Stomach (tissue), 9 donors: ENCODE results near the gene COL11A1. TPM values are rescaled to one million over a fixed set of nuclear protein-coding genes. Genes with fewer than 3 reads are reported as not detected.

Experiments
- DNase-seq, 2 donors: peaks; one replicate each; pipeline versions ENCODE4 v3.0.0 to v3.0.0-alpha.2; 2013 to 2019
- H3K27ac ChIP-seq, 5 donors: fragments of 200-600 bp in 4 of 5; sonication (generic) in 4 of 5; one replicate each; pipeline ENCODE4 v1.5.1; 2013 to 2019; ENCODE audit warnings: mild to moderate bottlenecking in 1 of 5, moderate library complexity in 1 of 5
- H3K27me3 ChIP-seq, 3 donors: fragments of 200-600 bp; sonication (generic); one replicate each; pipeline ENCODE4 v1.5.1; 2017 to 2019; ENCODE audit warnings: mixed run types in 1 of 3
- H3K36me3 ChIP-seq, 4 donors: fragments of 200-600 bp; sonication (generic); 1 replicate in 3 of 4; 2 replicates in 1 of 4; pipeline ENCODE4 v1.5.1; 2016 to 2019
- H3K4me1 ChIP-seq, 4 donors: fragments of 200-600 bp; sonication (generic); one replicate each; pipeline ENCODE4 v1.5.1; 2016 to 2019
- H3K4me3 ChIP-seq, 4 donors: fragments of 200-600 bp; sonication (generic) in 3 of 4; one replicate each; pipeline ENCODE4 v1.5.1; 2016 to 2019; ENCODE audit warnings: mild to moderate bottlenecking in 1 of 4
- H3K9me3 ChIP-seq, 4 donors: fragments of 200-600 bp; sonication (generic); one replicate each; pipeline ENCODE4 v1.5.1; 2016 to 2019
- CTCF ChIP-seq, 7 experiments: fragments of 450-650 bp in 4 of 7; fragments of 200-600 bp in 3 of 7; sonication (generic) in 3 of 7; IDR thresholded peaks; one replicate each; pipeline ENCODE4 v1.5.1; 2016 to 2019; ENCODE audit warnings: antibody characterized with exemption in 7 of 7, control low read depth in 2 of 7, mild to moderate bottlenecking in 1 of 7
- EP300 ChIP-seq: sonication (generic); formaldehyde crosslinking; IDR thresholded peaks from one replicate; pipeline ENCODE4 v1.6.1; 2017; ENCODE audit warnings: antibody characterized with exemption
- POLR2A ChIP-seq, 4 donors: fragments of 450-650 bp; IDR thresholded peaks; one replicate each; pipeline ENCODE4 v1.6.1; 2016; ENCODE audit warnings: antibody characterized with exemption in 4 of 4, control low read depth in 2 of 4, mild to moderate bottlenecking in 1 of 4, moderate library complexity in 1 of 4
- POLR2AphosphoS5 ChIP-seq, 3 donors: sonication (generic); formaldehyde crosslinking; IDR thresholded peaks; one replicate each; pipeline ENCODE4 v1.6.1; 2016; ENCODE audit warnings: antibody characterized with exemption in 3 of 3
- WGBS, 5 donors: extraction: QIAGEN DNeasy Blood & Tissue Kit in 3 of 5; methylation state at CpG; one replicate each; pipeline versions ENCODE4 v1.1.5 to v1.1.7; 2013 to 2018; 5-methylcytosine and 5-hydroxymethylcytosine counted together
- intact Hi-C: fragments of 100-400 bp; cut with DNase I; formaldehyde crosslinking; loops from one replicate; pipeline ENCODE4 v1.15.1; 2023; ENCODE audit warnings: low total_unique reads
- polyA plus RNA-seq, 3 donors: library from polyadenylated mRNA; stranded (reverse); fragments of 200-250 nt; gene quantifications; one replicate each; pipeline ENCODE4 v1.2.3, GENCODE V29; 2013
- total RNA-seq, 5 donors: library from RNA; depleted of rRNA; stranded (reverse); fragments of >200 nt; gene quantifications; one replicate each; pipeline versions ENCODE4 v1.1.0 to v1.2.3, GENCODE V29; 2014 to 2016
- donor health status: healthy with polysubstance abuse.
- donor health status: Bipolar disorder and iron deficiency.
- donor health status: healthy.

COL11A1 gene
- total and polyA plus RNA-seq, 8 donors = under 0.01 to 7.0 (median 0.29) TPM; not detected in 5

- Histone ChIP-seq H3K27me3 (no peaks in the 10 kb centered on the region), H3K36me3 (no peaks in the 10 kb centered on the region), H3K9me3 (no peaks in the 10 kb centered on the region), H3K4me3 (no peak overlapping the region), H3K4me1 (no peaks in the 10 kb centered on the region), H3K27ac (no peak overlapping the region)
- peak in 1 of 2 donors; percentile 1 for DNase-seq
- TF ChIP-seq EP300 (no peak), CTCF (IDR thresholded peaks at IDR 0.05) (no peak), POLR2AphosphoS5 (IDR thresholded peaks at IDR 0.05) (no peak), POLR2A (IDR thresholded peaks at IDR 0.05) (no peak)
- 39 to 56% (median 51%) methylated on average over 1 of the region's 1 CpG for WGBS, 5 donors
- intact Hi-C loops = no loop called here
Measured at GRCh38 chr1:102967786-102968185, 140.5 kb downstream of the COL11A1 start.

GRCh38 chr1:102961549-102961948 lies 146.8 kb downstream of the COL11A1 start:
- 82 to 95% (median 85%) methylated on average over 2 of the region's 2 CpGs for WGBS, 5 donors
- intact Hi-C loops = no loop called here

GRCh38 chr1:102954576-102954975 lies 153.7 kb downstream of the COL11A1 start:
- H3K36me3 ChIP-seq = no peaks in the 10 kb centered on the region
- no peaks in the 10 kb centered on the region for H3K4me1 ChIP-seq
- no peaks in the 10 kb centered on the region for H3K9me3 ChIP-seq
- no peaks in the 10 kb centered on the region for H3K27me3 ChIP-seq
- WGBS, 5 donors = 87 to 93% (median 92%) methylated on average over 14 of the region's 14 CpGs
- no peak for DNase-seq
- H3K4me3 ChIP-seq = no peak overlapping the region
- no peak overlapping the region for H3K27ac ChIP-seq
- intact Hi-C loops = no loop called here
- TF ChIP-seq EP300 = no peak
- no peak for TF ChIP-seq CTCF (IDR thresholded peaks at IDR 0.05)
- TF ChIP-seq POLR2AphosphoS5 (IDR thresholded peaks at IDR 0.05) = no peak
- TF ChIP-seq POLR2A (IDR thresholded peaks at IDR 0.05) = no peak

More at GRCh38 chr1:102961549-102961948, 146.8 kb downstream of the COL11A1 start:
- no peaks in the 10 kb centered on the region for H3K27me3 ChIP-seq
- no peak overlapping the region for H3K27ac ChIP-seq
- H3K4me1 ChIP-seq = no peaks in the 10 kb centered on the region
- H3K9me3 ChIP-seq = no peaks in the 10 kb centered on the region
- no peaks in the 10 kb centered on the region for H3K36me3 ChIP-seq
- no peak overlapping the region for H3K4me3 ChIP-seq
- no peak for DNase-seq
- TF ChIP-seq CTCF (IDR thresholded peaks at IDR 0.05) (no peak), POLR2A (IDR thresholded peaks at IDR 0.05) (no peak), EP300 (no peak), POLR2AphosphoS5 (IDR thresholded peaks at IDR 0.05) (no peak)

- no peaks in the 10 kb centered on the region for H3K27me3 ChIP-seq
- TF ChIP-seq CTCF (IDR thresholded peaks at IDR 0.05) = no peak
- TF ChIP-seq EP300 = no peak
- TF ChIP-seq POLR2AphosphoS5 (IDR thresholded peaks at IDR 0.05) = no peak
- TF ChIP-seq POLR2A (IDR thresholded peaks at IDR 0.05) = no peak
- no peaks in the 10 kb centered on the region for H3K4me1 ChIP-seq
- no peak overlapping the region for H3K4me3 ChIP-seq
- intact Hi-C loops = no loop called here
- DNase-seq = no peak
- H3K36me3 ChIP-seq = no peaks in the 10 kb centered on the region
- no peak overlapping the region for H3K27ac ChIP-seq
- no peaks in the 10 kb centered on the region for H3K9me3 ChIP-seq
Measured at GRCh38 chr1:102952400-102952799, 155.9 kb downstream of the COL11A1 start.
